Mammary epithelial cell (primary cell): ENCODE results near the gene PIGK.

Experiments used
- EZH2 ChIP-seq: IDR thresholded peaks from 2 replicates; pipeline ENCODE4 v1.6.1; 2012; ENCODE audit warnings: low read length, inconsistent platforms, borderline replicate concordance
- TF ChIP-seq, protein P1 (sequence below), 2 donors: IDR thresholded peaks in 1 of 2; conservative IDR thresholded peaks in 1 of 2; 2 replicates each; pipeline ENCODE4 v1.5.1; 2011 to 2012; ENCODE audit warnings: inconsistent platforms in 2 of 2, low read length in 2 of 2, mild to moderate bottlenecking in 2 of 2, control low read depth in 1 of 2, low read depth in 1 of 2; ENCODE audit not compliant: insufficient read depth in 1 of 2; ENCODE audit errors: extremely low read depth in 1 of 2

DNA sequence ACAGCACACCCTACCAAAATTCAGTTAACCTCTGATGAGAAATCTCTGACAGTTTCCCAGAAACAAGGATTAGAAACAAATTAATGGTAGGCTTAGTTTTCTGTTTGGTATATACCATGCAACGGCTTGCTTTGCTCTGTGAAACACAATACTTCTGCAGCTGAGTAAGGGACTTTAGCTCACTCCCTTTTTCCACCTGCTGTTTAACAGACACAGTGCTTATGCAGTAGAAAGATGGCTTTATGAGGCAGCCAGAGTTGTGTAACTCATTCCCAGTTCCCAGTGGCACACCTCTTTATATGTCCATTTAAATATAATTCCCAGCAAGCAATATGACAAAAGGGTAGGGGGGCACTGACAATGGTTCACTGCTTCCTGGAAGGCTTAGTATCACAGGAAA, 124.0 kb downstream of the PIGK start:
- TF ChIP-seq, protein P1, sequence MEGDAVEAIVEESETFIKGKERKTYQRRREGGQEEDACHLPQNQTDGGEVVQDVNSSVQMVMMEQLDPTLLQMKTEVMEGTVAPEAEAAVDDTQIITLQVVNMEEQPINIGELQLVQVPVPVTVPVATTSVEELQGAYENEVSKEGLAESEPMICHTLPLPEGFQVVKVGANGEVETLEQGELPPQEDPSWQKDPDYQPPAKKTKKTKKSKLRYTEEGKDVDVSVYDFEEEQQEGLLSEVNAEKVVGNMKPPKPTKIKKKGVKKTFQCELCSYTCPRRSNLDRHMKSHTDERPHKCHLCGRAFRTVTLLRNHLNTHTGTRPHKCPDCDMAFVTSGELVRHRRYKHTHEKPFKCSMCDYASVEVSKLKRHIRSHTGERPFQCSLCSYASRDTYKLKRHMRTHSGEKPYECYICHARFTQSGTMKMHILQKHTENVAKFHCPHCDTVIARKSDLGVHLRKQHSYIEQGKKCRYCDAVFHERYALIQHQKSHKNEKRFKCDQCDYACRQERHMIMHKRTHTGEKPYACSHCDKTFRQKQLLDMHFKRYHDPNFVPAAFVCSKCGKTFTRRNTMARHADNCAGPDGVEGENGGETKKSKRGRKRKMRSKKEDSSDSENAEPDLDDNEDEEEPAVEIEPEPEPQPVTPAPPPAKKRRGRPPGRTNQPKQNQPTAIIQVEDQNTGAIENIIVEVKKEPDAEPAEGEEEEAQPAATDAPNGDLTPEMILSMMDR (conservative IDR thresholded peaks at IDR 0.05 in 1 of 2, IDR thresholded peaks at IDR 0.05 in 1 of 2; ENCODE audit: extremely low read depth in 1 of 2, insufficient read depth in 1 of 2, low read depth in 1 of 2, low read length in 2 of 2), result no peak
- TF ChIP-seq EZH2, result no peak
